Thoracic aorta (tissue), 2 donors: ENCODE results near the gene FGF7. TPM values are rescaled to one million over a fixed set of nuclear protein-coding genes. Genes with fewer than 3 reads are reported as not detected.
"Not testable (repeated sequence)": the region's sequence is repeated elsewhere in the genome, so short reads cannot be mapped to it uniquely, and the experiment has no call there.

Source experiments
- ATAC-seq: fragments of 150-250 bp; one replicate; pipeline ENCODE4 v1.8.0; 2017; ENCODE audit warnings: low read depth; ENCODE audit not compliant: insufficient number of reproducible peaks, low FRiP score
- DNase-seq: peaks from one replicate; pipeline ENCODE4 v3.0.0-alpha.2; 2020; ENCODE audit warnings: low spot score
- H3K27ac ChIP-seq, 2 donors: fragments of 200-600 bp; sonication (generic); 1 replicate in 1 of 2; 2 replicates in 1 of 2; pipeline ENCODE4 v1.5.1; 2016; ENCODE audit warnings: mild to moderate bottlenecking in 2 of 2, moderate library complexity in 2 of 2
- H3K27me3 ChIP-seq: fragments of 200-600 bp; sonication (generic); replicated peaks from 2 replicates; pipeline ENCODE4 v1.6.0; 2016; ENCODE audit warnings: mild to moderate bottlenecking; ENCODE audit not compliant: insufficient read depth
- H3K36me3 ChIP-seq: fragments of 200-600 bp; sonication (generic); one replicate; pipeline ENCODE4 v1.5.1; 2016
- H3K4me1 ChIP-seq, 2 donors: fragments of 200-600 bp; sonication (generic); 1 replicate in 1 of 2; 2 replicates in 1 of 2; pipeline versions ENCODE4 v1.5.1 to v1.6.0; 2016; ENCODE audit warnings: low read depth in 2 of 2, mild to moderate bottlenecking in 1 of 2; ENCODE audit not compliant: control insufficient read depth in 1 of 2
- H3K4me3 ChIP-seq: fragments of 200-600 bp; sonication (generic); 2 replicates; pipeline ENCODE4 v1.5.1; 2016; ENCODE audit warnings: mild to moderate bottlenecking
- H3K9me3 ChIP-seq: fragments of 200-600 bp; sonication (generic); 2 replicates; pipeline ENCODE4 v1.5.1; 2016
- total RNA-seq, 2 donors: library from RNA; depleted of rRNA; stranded (reverse); fragments of >200 nt; gene quantifications; one replicate each; pipeline versions ENCODE4 v1.1.0 to v1.2.3, GENCODE V29; 2016
- TF ChIP-seq, protein P1 (sequence below): fragments of 200-600 bp; sonication (generic); IDR thresholded peaks from one replicate; pipeline ENCODE4 v1.5.1; 2019; ENCODE audit warnings: antibody characterized with exemption

Gene FGF7
- total RNA-seq, 2 donors from 2014 or later, result 12.7 to 63.6 TPM

DNA sequence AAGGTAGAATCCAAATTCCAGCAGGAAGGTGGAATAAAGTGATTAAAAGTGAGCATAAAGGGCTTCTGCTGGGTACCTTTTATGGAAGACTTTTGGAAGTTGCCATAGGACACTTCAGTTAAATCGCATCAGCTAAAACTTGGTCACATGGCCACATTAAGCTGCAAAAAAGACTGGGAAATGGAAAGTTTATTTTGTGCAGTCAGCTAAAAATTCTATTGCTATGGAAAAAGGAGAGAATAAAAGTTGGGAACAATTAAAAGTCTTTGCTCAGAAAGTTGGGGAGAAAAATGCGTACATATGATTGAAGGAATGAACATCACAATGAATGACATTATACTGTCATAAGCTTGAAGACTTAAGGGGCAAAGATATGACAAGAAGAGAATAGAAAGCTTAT lies 49.3 kb downstream of the FGF7 start:
- Histone ChIP-seq H3K9me3 (no peaks in the 10 kb centered on the region), H3K27me3 (no peaks in the 10 kb centered on the region), H3K4me3 (no peak overlapping the region), H3K27ac (no peak overlapping the region), H3K36me3 (no peaks in the 10 kb centered on the region), H3K4me1 (peaks cover 0 to 3% of the 10 kb centered on the region in 2 donors)
- TF ChIP-seq, protein P1, sequence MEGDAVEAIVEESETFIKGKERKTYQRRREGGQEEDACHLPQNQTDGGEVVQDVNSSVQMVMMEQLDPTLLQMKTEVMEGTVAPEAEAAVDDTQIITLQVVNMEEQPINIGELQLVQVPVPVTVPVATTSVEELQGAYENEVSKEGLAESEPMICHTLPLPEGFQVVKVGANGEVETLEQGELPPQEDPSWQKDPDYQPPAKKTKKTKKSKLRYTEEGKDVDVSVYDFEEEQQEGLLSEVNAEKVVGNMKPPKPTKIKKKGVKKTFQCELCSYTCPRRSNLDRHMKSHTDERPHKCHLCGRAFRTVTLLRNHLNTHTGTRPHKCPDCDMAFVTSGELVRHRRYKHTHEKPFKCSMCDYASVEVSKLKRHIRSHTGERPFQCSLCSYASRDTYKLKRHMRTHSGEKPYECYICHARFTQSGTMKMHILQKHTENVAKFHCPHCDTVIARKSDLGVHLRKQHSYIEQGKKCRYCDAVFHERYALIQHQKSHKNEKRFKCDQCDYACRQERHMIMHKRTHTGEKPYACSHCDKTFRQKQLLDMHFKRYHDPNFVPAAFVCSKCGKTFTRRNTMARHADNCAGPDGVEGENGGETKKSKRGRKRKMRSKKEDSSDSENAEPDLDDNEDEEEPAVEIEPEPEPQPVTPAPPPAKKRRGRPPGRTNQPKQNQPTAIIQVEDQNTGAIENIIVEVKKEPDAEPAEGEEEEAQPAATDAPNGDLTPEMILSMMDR, result no peak
- DNase-seq (no peak), ATAC-seq (no peak)

DNA sequence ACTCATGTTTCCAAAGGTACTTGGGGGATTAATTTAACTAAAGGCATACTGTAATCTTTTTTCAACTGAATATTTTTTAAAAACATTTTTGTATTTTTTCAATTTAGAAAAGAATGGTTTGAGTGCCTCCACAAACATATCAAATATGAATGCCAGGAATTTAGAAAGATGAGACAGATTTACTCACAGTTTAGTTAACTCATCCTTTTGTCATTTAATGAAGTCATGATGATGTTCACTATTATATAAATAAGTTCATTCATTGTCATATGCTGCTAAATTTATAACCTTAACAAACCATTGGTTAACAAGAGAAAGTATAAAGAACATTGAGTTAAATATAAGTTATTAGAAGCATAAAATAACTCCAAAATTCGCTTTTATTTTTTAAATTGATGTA lies 50.0 kb downstream of the FGF7 start:
- ATAC-seq (no peak), DNase-seq (no peak)
- H3K4me1 ChIP-seq, result peaks cover 0 to 3% of the 10 kb centered on the region in 2 donors
- H3K27me3 ChIP-seq, result no peaks in the 10 kb centered on the region
- no peaks in the 10 kb centered on the region for H3K36me3 ChIP-seq
- H3K9me3 ChIP-seq, result no peaks in the 10 kb centered on the region
- H3K4me3 ChIP-seq, result no peak overlapping the region
- TF ChIP-seq, protein P1, result no peak
- H3K27ac ChIP-seq, result no peak overlapping the region

DNA sequence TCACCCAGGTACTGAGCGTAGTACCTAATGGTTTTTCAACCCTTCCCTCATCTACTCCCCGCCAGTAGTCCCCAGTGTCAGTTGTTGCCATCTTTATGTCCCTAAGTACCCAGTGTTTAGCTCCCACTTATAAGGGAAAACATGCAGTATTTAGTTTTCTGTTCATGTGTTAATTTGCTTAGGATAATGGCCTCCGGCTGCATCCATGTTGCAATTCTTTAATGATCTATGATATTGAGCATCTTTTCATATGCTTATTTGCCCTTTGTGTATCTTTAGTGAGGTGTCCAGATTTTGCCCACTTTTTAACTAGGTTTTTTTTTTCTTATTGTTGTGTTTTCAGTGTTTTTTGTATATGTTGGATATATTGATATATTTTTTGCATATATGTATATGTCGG lies 55.0 kb downstream of the FGF7 start:
- not testable (repeated sequence) for H3K27ac ChIP-seq, H3K4me3 ChIP-seq, H3K9me3 ChIP-seq, H3K27me3 ChIP-seq, H3K4me1 ChIP-seq, H3K36me3 ChIP-seq, DNase-seq, ATAC-seq

DNA sequence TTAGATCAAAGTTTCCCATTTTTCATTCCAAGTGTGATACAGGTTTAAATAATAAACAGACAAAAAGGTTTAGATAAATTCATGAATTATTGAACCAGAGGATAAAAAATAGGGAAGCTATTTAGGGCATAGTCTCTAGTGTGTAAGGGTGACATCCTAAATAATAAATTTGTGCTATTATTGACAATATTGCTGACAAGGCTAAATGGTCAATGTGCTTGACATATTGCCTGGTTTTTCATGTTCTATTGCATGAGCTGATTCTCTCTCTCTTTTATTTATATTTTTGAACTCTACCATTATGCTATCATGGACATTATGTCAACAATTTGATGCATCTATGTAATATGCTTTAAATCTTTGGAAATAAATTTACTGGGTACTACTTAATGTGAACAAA lies 55.9 kb downstream of the FGF7 start:
- not testable (repeated sequence) for ATAC-seq, H3K27ac ChIP-seq, H3K4me3 ChIP-seq, H3K27me3 ChIP-seq, H3K36me3 ChIP-seq, H3K4me1 ChIP-seq, DNase-seq, H3K9me3 ChIP-seq

DNA sequence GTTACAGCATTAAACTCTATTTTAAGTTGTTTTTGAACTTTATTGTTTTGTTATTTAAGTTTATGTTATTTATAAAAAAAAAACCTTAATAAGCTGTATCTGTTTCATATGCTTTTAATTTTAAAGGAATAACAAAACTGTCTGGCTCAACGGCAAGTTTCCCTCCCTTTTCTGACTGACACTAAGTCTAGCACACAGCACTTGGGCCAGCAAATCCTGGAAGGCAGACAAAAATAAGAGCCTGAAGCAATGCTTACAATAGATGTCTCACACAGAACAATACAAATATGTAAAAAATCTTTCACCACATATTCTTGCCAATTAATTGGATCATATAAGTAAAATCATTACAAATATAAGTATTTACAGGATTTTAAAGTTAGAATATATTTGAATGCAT lies 62.4 kb downstream of the FGF7 start:
- not testable (repeated sequence) for H3K27me3 ChIP-seq, H3K27ac ChIP-seq, ATAC-seq, H3K4me3 ChIP-seq, DNase-seq, H3K9me3 ChIP-seq, H3K36me3 ChIP-seq, H3K4me1 ChIP-seq

DNA sequence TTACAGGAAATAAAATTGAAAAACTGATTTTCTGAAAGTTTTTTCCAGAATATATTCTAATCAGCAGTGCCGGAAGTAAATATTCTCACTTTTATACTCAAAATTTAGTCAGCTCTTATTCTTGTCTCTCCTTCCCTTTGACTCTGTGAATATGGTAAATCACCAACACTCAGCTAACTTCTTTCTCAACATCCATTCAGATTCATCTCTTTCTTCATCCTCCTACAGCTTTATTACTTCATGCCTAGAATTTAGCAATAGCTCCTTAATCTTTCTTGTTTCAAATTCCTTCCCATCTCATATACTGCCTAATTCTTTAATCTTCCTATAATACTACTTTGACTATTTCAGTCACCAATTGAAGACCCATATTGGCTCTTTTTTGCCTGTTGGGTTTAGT lies 67.9 kb downstream of the FGF7 start:
- ATAC-seq (no peak), DNase-seq (no peak)
- Histone ChIP-seq H3K4me3 (no peak overlapping the region), H3K27me3 (no peaks in the 10 kb centered on the region), H3K36me3 (no peaks in the 10 kb centered on the region), H3K4me1 (no peaks in the 10 kb centered on the region), H3K9me3 (no peaks in the 10 kb centered on the region), H3K27ac (no peak overlapping the region)
- TF ChIP-seq, protein P1, result no peak

DNA sequence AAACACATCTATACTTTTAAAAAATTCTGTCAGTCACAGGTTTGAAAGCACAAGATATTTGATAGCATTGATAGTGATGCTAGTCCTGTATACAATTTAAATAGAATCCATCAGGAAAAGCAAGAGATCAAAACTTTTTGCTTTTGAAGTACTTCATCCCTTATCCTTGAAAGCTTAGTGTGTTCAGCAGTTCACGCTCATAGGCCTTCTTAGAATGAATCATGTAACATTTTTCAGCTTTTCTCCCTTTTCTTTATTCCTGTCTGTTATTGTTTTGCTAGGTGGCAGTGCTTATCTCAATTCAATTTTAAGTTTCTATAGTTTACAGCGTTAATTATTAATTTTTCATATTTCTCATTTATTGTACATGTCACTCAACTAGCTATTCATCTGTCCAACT lies 69.1 kb downstream of the FGF7 start:
- ATAC-seq (no peak), DNase-seq (no peak)
- Histone ChIP-seq H3K27me3 (no peaks in the 10 kb centered on the region), H3K27ac (no peak overlapping the region), H3K9me3 (no peaks in the 10 kb centered on the region), H3K4me3 (no peak overlapping the region), H3K4me1 (no peaks in the 10 kb centered on the region), H3K36me3 (no peaks in the 10 kb centered on the region)
- TF ChIP-seq, protein P1, result no peak
